Naive thymus-derived CD8-positive, alpha-beta T cell (primary cell): ENCODE data around the gene TTC31. TPM values are rescaled to one million over a fixed set of nuclear protein-coding genes. Genes with fewer than 3 reads are reported as not detected.

ENCODE experiments used
- ATAC-seq, 2 donors: fragments of 150-1000 bp; cut with Tn5 transposase in 1 of 2; sonication (Bioruptor Pico), chemical (Tn5 transposase) in 1 of 2; 1 replicate in 1 of 2; 2 replicates in 1 of 2; pipeline ENCODE4 v1.10.0; 2021; ENCODE audit warnings: mild to moderate bottlenecking in 2 of 2, moderate library complexity in 2 of 2
- POLR2A ChIA-PET: fragments of 350-600 bp; sonication (Branson Sonifier 250); formaldehyde crosslinking; loops from one replicate; lab custom pipeline; 2021; ENCODE audit warnings: antibody characterized with exemption; lab: Charles Lee
- DNase-seq, 10 donors: peaks; one replicate each; pipeline versions ENCODE4 v3.0.0 to v3.0.0-alpha.2; 2020 to 2022
- H3K27ac Mint-ChIP-seq, 10 donors: one replicate each; pipeline ENCODE4 v1.8.0; 2020 to 2022; ENCODE audit warnings: mild to moderate bottlenecking in 10 of 10, mixed read lengths in 10 of 10, moderate library complexity in 4 of 10, inconsistent platforms in 1 of 10
- H3K27me3 Mint-ChIP-seq, 5 donors: one replicate each; pipeline ENCODE4 v1.8.0; 2021 to 2022; ENCODE audit warnings: mixed read lengths in 5 of 5
- H3K36me3 Mint-ChIP-seq, 3 donors: one replicate each; pipeline ENCODE4 v1.8.0; 2020 to 2022; ENCODE audit warnings: mixed read lengths in 3 of 3, mild to moderate bottlenecking in 2 of 3, inconsistent platforms in 1 of 3
- H3K4me1 Mint-ChIP-seq, 4 donors: one replicate each; pipeline ENCODE4 v1.8.0; 2021 to 2022; ENCODE audit warnings: mixed read lengths in 4 of 4
- H3K4me3 Mint-ChIP-seq, 10 donors: one replicate each; pipeline ENCODE4 v1.8.0; 2020 to 2022; ENCODE audit warnings: mild to moderate bottlenecking in 10 of 10, mixed read lengths in 10 of 10, moderate library complexity in 6 of 10, inconsistent platforms in 1 of 10
- H3K9me3 Mint-ChIP-seq, 9 donors: one replicate each; pipeline ENCODE4 v1.8.0; 2020 to 2022; ENCODE audit warnings: mixed read lengths in 9 of 9, mild to moderate bottlenecking in 3 of 9, inconsistent platforms in 1 of 9, moderate library complexity in 1 of 9
- polyA plus RNA-seq, 3 donors: library from polyadenylated mRNA; unstranded; fragments of 300-500 nt; fragmentation: Illumina TruSeq; gene quantifications; one replicate each; pipeline ENCODE4 v1.2.3, GENCODE V29; 2021
- total RNA-seq, 8 experiments: library from RNA in 2 of 8; stranded (reverse) in 2 of 8; gene quantifications; one replicate each; pipeline ENCODE4 v1.2.3 and lab custom pipeline; 2021 to 2026

Gene TTC31
- total and polyA plus RNA-seq, 5 experiments from 2014 or later, result 18.9 to 52.1 (median 21.1) TPM

GRCh38 chr2:74512744-74513604, 30.1 kb downstream of the TTC31 start:
- Mint-ChIP-seq H3K9me3 (no peaks in the 10 kb centered on the region), H3K36me3 (peaks cover 0 to 5% (median 0%) of the 10 kb centered on the region in 3 donors), H3K4me1 (peaks cover 19 to 35% (median 32%) of the 10 kb centered on the region in 4 donors), H3K4me3 (peak overlapping the region in 8 of 10 donors; percentile 22 to 59 (median 46)), H3K27me3 (peaks cover 23 to 58% (median 46%) of the 10 kb centered on the region in 5 donors), H3K27ac (peak overlapping the region in 2 of 10 donors; percentile 34 to 78)
- ATAC-seq (no peak), DNase-seq (no peak)
- POLR2A ChIA-PET, result interaction anchor here (0.8 to 1.5 kb wide), 5 partner anchors 9 to 58 kb away, joined by 3 to 5 read pairs (median 3); partner anchors contain the start of genes AUP1, HTRA2 and INO80B

- no peak for ATAC-seq
- peak in 2 of 10 donors; percentile 23 to 27 for DNase-seq
- Mint-ChIP-seq H3K4me1 (peaks cover 13 to 26% (median 25%) of the 10 kb centered on the region in 4 donors), H3K27ac (peak overlapping the region in 1 of 10 donors; percentile 53), H3K27me3 (peaks cover 31 to 66% (median 54%) of the 10 kb centered on the region in 5 donors), H3K9me3 (no peaks in the 10 kb centered on the region), H3K36me3 (peaks cover 0 to 5% (median 0%) of the 10 kb centered on the region in 3 donors), H3K4me3 (peak overlapping the region in 8 of 10 donors; percentile 22 to 59 (median 46))
- POLR2A ChIA-PET, result interaction anchor here (0.7 to 6.2 kb wide), 5 partner anchors 10 to 59 kb away, joined by 3 to 35 read pairs (median 3); partner anchors contain the start of genes AUP1, CCDC142, HTRA2 and INO80B
These were observed 30.9 kb downstream of the TTC31 start for GRCh38 chr2:74513605-74514367.

GRCh38 chr2:74514368-74515270, 31.7 kb downstream of the TTC31 start, which contains the start of gene TLX2:
TLX2 (plus strand) TSS chr2:74514450; CDS start chr2:74514807, 357 bp downstream.
- no peaks in the 10 kb centered on the region for H3K9me3 Mint-ChIP-seq
- H3K36me3 Mint-ChIP-seq, result peaks cover 0 to 5% (median 0%) of the 10 kb centered on the region in 3 donors
- H3K4me1 Mint-ChIP-seq, result peaks cover 13 to 26% (median 24%) of the 10 kb centered on the region in 4 donors
- DNase-seq (peak in 2 of 10 donors; percentile 24 to 27), ATAC-seq (peak; percentile 17 to 27)
- POLR2A ChIA-PET, result interaction anchor here (0.6 to 6.2 kb wide), 10 partner anchors 9 to 781 kb away, joined by 3 to 35 read pairs (median 4); partner anchors contain the start of genes AUP1, CCDC142, HTRA2 and INO80B
- peak within 1 kb of the TSS; percentile 62 to 83 (median 74) for H3K4me3 Mint-ChIP-seq
- peaks cover 39 to 74% (median 60%) of the 10 kb centered on the region in 5 donors for H3K27me3 Mint-ChIP-seq
- peak within 1 kb of the TSS in 3 of 10 donors; percentile 31 to 53 (median 40) for H3K27ac Mint-ChIP-seq

GRCh38 chr2:74515271-74515980, 32.5 kb downstream of the TTC31 start:
- Mint-ChIP-seq H3K36me3 (peaks cover 0 to 5% (median 0%) of the 10 kb centered on the region in 3 donors), H3K9me3 (no peaks in the 10 kb centered on the region), H3K27ac (peak overlapping the region in 3 of 10 donors; percentile 31 to 40 (median 31)), H3K4me3 (peak overlapping the region; percentile 62 to 83 (median 74)), H3K27me3 (peaks cover 46 to 83% (median 62%) of the 10 kb centered on the region in 5 donors), H3K4me1 (peaks cover 13 to 26% (median 24%) of the 10 kb centered on the region in 4 donors)
- ATAC-seq (peak in 1 of 2 donors; percentile 21), DNase-seq (peak in 2 of 10 donors; percentile 16 to 25)
- POLR2A ChIA-PET, result interaction anchor here (1.2 to 6.2 kb wide), 6 partner anchors 8 to 57 kb away, joined by 3 to 35 read pairs (median 6); partner anchors contain the start of genes AUP1, HTRA2, MRPL53 and PCGF1

GRCh38 chr2:74515981-74516633, 33.2 kb downstream of the TTC31 start:
- ATAC-seq, result peak; percentile 81 to 89
- peaks cover 13 to 26% (median 24%) of the 10 kb centered on the region in 4 donors for H3K4me1 Mint-ChIP-seq
- POLR2A ChIA-PET, result interaction anchor here (0.6 to 6.2 kb wide), 6 partner anchors 8 to 43 kb away, joined by 3 to 35 read pairs (median 6); partner anchors contain the start of genes AUP1, HTRA2, MRPL53 and PCGF1

GRCh38 chr2:74516650-74517049, 33.8 kb downstream of the TTC31 start:
- Mint-ChIP-seq H3K27ac (peak overlapping the region in 1 of 10 donors; percentile 65), H3K27me3 (peaks cover 42 to 86% (median 60%) of the 10 kb centered on the region in 5 donors), H3K36me3 (peaks cover 0 to 5% (median 0%) of the 10 kb centered on the region in 3 donors), H3K4me1 (peaks cover 13 to 26% (median 24%) of the 10 kb centered on the region in 4 donors), H3K4me3 (peak overlapping the region; percentile 69 to 89 (median 82)), H3K9me3 (no peaks in the 10 kb centered on the region)
- POLR2A ChIA-PET, result interaction anchor here (0.6 to 6.2 kb wide), 3 partner anchors 9 to 40 kb away, joined by 3 to 35 read pairs (median 12); partner anchors contain the start of genes AUP1, HTRA2 and PCGF1
- ATAC-seq, result no peak
- DNase-seq, result no peak

More at GRCh38 chr2:74515981-74516633, 33.2 kb downstream of the TTC31 start:
- Mint-ChIP-seq H3K9me3 (no peaks in the 10 kb centered on the region), H3K4me3 (peak overlapping the region; percentile 69 to 89 (median 82)), H3K36me3 (peaks cover 0 to 5% (median 0%) of the 10 kb centered on the region in 3 donors), H3K27me3 (peaks cover 44 to 89% (median 61%) of the 10 kb centered on the region in 5 donors), H3K27ac (peak overlapping the region in 1 of 10 donors; percentile 65)
- DNase-seq, result peak; percentile 61 to 86 (median 73)

GRCh38 chr2:74522516-74522915, 39.6 kb downstream of the TTC31 start:
- POLR2A ChIA-PET, result interaction anchor here (0.6 kb wide), 1 partner anchor 251 kb away, joined by 3 read pairs; no protein-coding TSS in a partner anchor
- Mint-ChIP-seq H3K27me3 (peaks cover 27 to 44% (median 36%) of the 10 kb centered on the region in 5 donors), H3K4me1 (peaks cover 0 to 13% (median 7%) of the 10 kb centered on the region in 4 donors)

GRCh38 chr2:74524005-74524404, 41.1 kb downstream of the TTC31 start:
- Mint-ChIP-seq H3K27ac (no peak overlapping the region), H3K9me3 (no peaks in the 10 kb centered on the region), H3K36me3 (peaks cover 4 to 27% (median 16%) of the 10 kb centered on the region in 3 donors), H3K4me1 (peaks cover 9 to 28% (median 20%) of the 10 kb centered on the region in 4 donors), H3K4me3 (no peak overlapping the region), H3K27me3 (peaks cover 13 to 29% (median 21%) of the 10 kb centered on the region in 5 donors)
- DNase-seq (no peak), ATAC-seq (no peak)
- POLR2A ChIA-PET, result interaction anchor here (1.1 kb wide), 1 partner anchor 16 kb away, joined by 3 read pairs; the partner anchor contains the start of gene PCGF1

More at GRCh38 chr2:74522516-74522915, 39.6 kb downstream of the TTC31 start:
- no peak for ATAC-seq
- Mint-ChIP-seq H3K9me3 (no peaks in the 10 kb centered on the region), H3K36me3 (peaks cover 4 to 18% (median 14%) of the 10 kb centered on the region in 3 donors), H3K27ac (no peak overlapping the region), H3K4me3 (no peak overlapping the region)
- DNase-seq, result no peak

GRCh38 chr2:74524955-74525716, 42.3 kb downstream of the TTC31 start:
- Mint-ChIP-seq H3K9me3 (no peaks in the 10 kb centered on the region), H3K27ac (no peak overlapping the region), H3K4me1 (peaks cover 9 to 30% (median 21%) of the 10 kb centered on the region in 4 donors), H3K27me3 (peaks cover 3 to 18% (median 10%) of the 10 kb centered on the region in 5 donors), H3K36me3 (peaks cover 4 to 27% (median 16%) of the 10 kb centered on the region in 3 donors), H3K4me3 (no peak overlapping the region)
- DNase-seq (no peak), ATAC-seq (no peak)
- POLR2A ChIA-PET, result interaction anchor here (1.1 kb wide), 1 partner anchor 18 kb away, joined by 3 read pairs; the partner anchor contains the start of gene PCGF1
